Stimulated activated CD4-positive, alpha-beta T cell treated with anti-CD3 and anti-CD28 coated beads, TNF-alpha, amount 100 ng/mL, for 48 hours (primary cell): ENCODE results near the gene PTX4.

Experiments used
- DNase-seq, 3 donors: peaks; one replicate each; pipeline ENCODE4 v3.0.0-alpha.2; 2020; ENCODE audit warnings: low read depth in 3 of 3

PTX4 gene

DNA sequence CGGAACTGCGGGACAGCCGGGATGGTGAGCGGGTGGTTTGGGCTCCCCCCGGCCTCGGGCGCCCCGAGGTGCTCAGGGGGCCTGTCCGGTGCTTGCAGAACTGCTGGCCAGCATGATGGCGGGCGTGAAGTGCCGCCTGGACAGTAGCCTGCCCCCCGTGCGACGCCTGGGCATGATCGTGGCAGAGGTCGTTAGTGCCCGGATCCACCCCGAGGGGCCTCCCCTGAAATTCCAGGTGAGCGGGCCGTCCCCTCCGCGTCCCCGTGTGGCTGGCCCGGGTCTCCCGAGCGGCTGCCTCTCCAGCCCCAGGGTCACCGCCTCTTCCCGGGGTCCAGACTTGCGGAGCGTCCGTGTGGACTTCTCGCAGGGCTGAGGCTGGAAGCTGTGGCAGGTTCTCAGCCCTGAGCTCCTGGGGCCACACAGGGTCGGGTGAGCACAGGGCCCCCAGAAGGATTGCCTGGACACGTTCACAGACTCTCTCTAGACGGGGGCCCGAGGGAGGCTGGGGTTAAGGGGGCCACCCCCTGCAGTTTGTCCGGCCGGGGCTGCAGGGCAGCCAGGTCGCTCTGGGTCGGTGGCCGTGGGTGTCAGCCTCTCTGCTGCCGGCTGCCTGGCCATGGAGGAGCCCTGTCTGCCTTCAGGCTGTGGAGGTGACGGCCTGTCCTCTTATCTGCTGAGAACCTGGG, 11.9 kb upstream of the PTX4 start:
- DNase-seq: no peak

GRCh38 chr16:1499756-1500464, 11.2 kb upstream of the PTX4 start:
- DNase-seq: no peak

DNA sequence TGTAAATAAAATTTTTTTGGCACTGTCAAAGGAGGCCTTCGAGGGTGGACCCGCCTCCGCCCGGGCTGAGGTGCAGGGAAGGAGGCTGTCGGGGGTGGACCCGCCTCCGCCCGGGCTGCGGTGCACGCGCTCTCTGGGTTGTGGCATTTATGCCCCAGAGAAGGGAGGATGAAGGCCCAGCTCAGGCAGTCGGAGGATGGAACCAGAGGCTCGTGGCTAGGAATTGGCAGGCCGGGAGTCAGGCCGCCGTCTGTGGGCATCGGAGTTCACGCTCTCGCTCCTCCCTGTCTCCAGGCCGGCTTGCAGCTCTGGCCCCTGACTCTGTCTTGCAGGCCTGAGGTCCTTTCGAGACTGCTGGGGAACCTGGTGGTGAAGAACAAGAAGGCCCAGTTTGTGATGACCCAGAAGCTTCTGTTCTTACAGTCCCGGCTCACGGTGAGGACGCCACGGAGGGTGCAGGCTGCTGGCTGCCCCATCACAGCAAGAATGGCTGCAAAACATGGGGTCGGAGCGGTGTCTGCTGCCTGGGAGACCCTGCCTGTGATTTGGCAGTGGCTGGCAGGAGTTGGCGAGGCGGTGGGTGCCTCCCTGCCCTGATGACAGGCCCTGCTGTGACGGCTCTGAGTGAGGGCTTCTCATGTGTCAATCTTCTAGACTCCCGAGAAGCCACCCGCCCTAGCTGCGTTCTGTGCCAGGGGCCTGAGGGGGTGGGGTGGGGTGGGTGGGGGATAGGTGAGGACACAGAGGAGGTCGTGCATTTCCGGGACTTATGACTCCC, 10.3 kb upstream of the PTX4 start:
- DNase-seq: no peak

- DNase-seq: no peak
These were observed 8.4 kb upstream of the PTX4 start for GRCh38 chr16:1497014-1497598.

GRCh38 chr16:1496464-1496863, 7.7 kb upstream of the PTX4 start:
- DNase-seq: no peak

GRCh38 chr16:1495889-1496262, 7.1 kb upstream of the PTX4 start:
- DNase-seq: no peak

GRCh38 chr16:1495211-1495888, 6.6 kb upstream of the PTX4 start:
- DNase-seq: no peak

DNA sequence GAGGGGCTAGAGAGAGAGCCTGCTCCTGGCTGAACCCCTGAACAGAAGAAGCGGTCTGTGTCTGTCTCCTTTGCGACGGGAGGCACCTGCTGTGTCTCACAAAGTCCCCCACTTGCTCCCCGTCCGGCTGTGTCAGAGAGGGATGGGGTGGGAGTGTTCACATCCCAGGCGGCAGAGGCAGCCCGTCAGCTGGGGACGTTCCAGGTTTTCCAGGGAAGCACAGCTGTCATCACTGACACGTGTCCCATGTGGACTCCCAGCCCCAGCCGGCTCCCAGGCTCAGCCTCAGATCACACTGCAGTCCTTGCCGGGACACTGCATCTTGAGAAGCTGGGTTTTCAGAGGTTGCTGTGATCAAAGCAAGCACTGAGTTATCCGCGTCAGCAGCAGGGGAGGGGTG, 6.0 kb upstream of the PTX4 start:
- DNase-seq: no peak

DNA sequence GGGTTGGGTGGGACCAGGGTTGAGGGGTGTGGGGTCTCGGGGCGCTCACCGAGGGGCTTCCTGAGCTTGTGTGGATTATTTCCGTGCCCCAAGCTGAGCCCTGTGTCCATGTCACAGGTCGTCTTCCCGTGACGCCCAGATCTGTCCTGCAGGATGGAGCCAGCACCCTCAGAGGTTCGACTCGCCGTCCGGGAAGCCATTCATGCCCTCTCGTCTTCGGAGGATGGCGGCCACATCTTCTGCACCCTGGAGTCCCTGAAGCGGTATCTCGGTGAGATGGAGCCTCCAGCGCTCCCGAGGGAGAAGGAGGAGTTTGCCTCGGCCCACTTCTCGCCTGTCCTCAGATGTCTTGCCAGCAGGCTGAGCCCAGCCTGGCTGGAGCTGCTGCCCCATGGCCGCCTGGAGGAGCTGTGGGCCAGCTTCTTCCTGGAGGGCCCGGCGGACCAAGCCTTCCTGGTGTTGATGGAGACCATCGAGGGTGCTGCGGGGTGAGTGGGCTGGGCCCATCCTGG, 5.4 kb upstream of the PTX4 start:
- no peak for DNase-seq

- DNase-seq: no peak
These were observed 5.0 kb upstream of the PTX4 start for GRCh38 chr16:1493746-1494094.

- peak; percentile 73 to 88 (median 76) for DNase-seq
These were observed 4.4 kb upstream of the PTX4 start, which contains the start of gene TELO2 for GRCh38 chr16:1492923-1493745. Gene TELO2 (plus strand): TSS chr16:1493360. CDS start chr16:1494282, 922 bp downstream.

DNA sequence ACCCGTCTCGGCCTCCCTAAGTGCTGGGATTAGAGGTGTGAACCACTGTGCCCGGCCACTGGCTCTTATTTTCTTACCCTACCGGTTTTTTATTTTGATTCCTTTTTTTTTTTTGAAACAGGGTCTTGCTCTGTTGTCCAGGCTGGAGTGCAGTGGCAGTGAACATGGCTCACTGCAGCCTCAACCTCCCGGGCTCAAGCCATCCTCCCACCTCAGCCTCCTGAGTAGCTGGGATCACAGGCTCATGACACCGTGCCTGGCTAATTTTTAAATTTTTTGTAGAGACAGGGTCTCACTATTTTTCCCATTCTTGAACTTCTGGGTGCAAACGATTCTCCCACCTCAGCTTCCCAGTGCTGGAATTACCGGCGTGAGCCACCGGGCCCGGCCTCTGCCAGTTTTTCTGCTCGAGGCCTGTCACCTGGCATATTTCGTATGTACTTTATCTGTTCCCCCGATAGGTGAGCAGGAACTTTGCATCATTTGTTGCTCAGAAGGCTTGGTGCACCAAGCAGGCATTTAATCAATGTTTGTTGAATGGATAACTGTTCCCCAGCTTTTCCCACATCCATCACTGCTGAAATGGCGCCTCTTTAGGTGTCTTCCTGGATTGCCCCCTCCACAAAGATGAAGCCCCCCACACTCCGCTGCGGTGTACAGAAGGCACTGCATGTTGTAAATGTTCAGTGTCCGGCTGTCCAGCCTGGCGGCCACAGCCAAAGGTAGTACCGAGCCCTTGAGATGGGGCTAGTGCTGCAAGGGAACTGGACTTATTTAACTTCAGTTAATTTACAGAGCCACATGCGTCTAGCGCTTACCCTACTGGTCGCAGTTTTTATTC, 3.6 kb upstream of the PTX4 start:
- no peak for DNase-seq

GRCh38 chr16:1491327-1491726, 2.6 kb upstream of the PTX4 start:
- DNase-seq: no peak

DNA sequence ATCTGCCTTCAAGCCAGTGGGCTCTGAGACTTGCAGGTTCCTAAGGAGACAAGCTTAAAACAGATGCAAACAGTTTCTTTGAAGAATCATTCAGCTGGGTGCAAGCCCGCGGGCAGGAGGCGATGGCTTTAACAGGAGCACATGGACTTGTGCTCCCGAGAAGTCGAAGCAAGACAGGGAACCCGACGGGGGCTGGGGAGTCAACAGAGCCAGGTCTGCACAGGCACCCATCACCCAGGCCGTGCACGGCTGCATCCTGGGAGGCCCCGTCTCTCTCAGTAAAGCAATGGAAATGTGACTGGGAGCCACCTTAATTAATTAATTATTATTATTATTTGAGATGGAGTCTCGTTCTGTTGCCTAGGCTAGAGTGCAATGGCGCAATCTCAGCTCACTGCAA, 333 bp upstream of the PTX4 start:
- DNase-seq: no peak

GRCh38 chr16:1488054-1488601, 616 bp downstream of the PTX4 start:
- no peak for DNase-seq

GRCh38 chr16:1487395-1488053, 1.2 kb downstream of the PTX4 start:
- no peak for DNase-seq

- no peak for DNase-seq
These were observed 2.0 kb downstream of the PTX4 start for GRCh38 chr16:1486551-1487390.

- no peak for DNase-seq
These were observed 2.8 kb downstream of the PTX4 start for GRCh38 chr16:1485847-1486496.
